MM.1S (cell line): Measurements from ENCODE around the gene MYL6B.
"Not testable (repeated sequence)": the region's sequence is repeated elsewhere in the genome, so short reads cannot be mapped to it uniquely, and the experiment has no call there.

Source experiments
- DNase-seq: peaks from one replicate; pipeline ENCODE4 v3.0.0-alpha.2; 2015
- H2AFZ ChIP-seq: fragments of 300-600 bp; sonication (generic); 2 replicates; pipeline ENCODE4 v1.6.0; 2016; ENCODE audit warnings: antibody characterized with exemption, low read length
- H3F3A ChIP-seq: fragments of 300-600 bp; sonication (generic); 2 replicates; pipeline ENCODE4 v1.6.1; 2016; ENCODE audit warnings: mild to moderate bottlenecking, antibody characterized with exemption, low read length, moderate library complexity, mixed read lengths; ENCODE audit not compliant: insufficient read depth
- H3K27ac ChIP-seq: fragments of 300-600 bp; sonication (generic); 2 replicates; pipeline ENCODE4 v1.5.1; 2016; ENCODE audit warnings: mild to moderate bottlenecking, low read length
- H3K27me3 ChIP-seq: fragments of 300-600 bp; sonication (generic); replicated peaks from 2 replicates; pipeline ENCODE4 v1.6.0; 2016; ENCODE audit warnings: low read length; ENCODE audit not compliant: insufficient read depth
- H3K36me3 ChIP-seq: fragments of 300-600 bp; sonication (generic); replicated peaks from 2 replicates; pipeline ENCODE4 v1.6.1; 2016; ENCODE audit warnings: mild to moderate bottlenecking, low read length, mixed read lengths; ENCODE audit not compliant: insufficient read depth
- H3K4me1 ChIP-seq: fragments of 300-600 bp; sonication (generic); 2 replicates; pipeline ENCODE4 v1.6.1; 2016; ENCODE audit warnings: low read length, mixed read lengths
- H3K4me2 ChIP-seq: fragments of 300-600 bp; sonication (generic); 2 replicates; pipeline ENCODE4 v1.6.0; 2016; ENCODE audit warnings: low read depth, low read length
- H3K4me3 ChIP-seq: fragments of 300-600 bp; sonication (generic); 2 replicates; pipeline ENCODE4 v1.5.1; 2016; ENCODE audit warnings: low read length, mixed read lengths
- H3K79me2 ChIP-seq: fragments of 300-600 bp; sonication (generic); 2 replicates; pipeline ENCODE4 v1.6.1; 2016; ENCODE audit warnings: mixed run types, low read length, mixed read lengths
- H3K9ac ChIP-seq: fragments of 300-600 bp; sonication (generic); 2 replicates; pipeline ENCODE4 v1.6.1; 2016; ENCODE audit warnings: low read length, mixed read lengths
- H3K9me2 ChIP-seq: fragments of 300-600 bp; sonication (generic); replicated peaks from 2 replicates; pipeline ENCODE4 v1.6.1; 2016; ENCODE audit warnings: mild to moderate bottlenecking, low read length, mixed read lengths; ENCODE audit not compliant: insufficient read depth
- H3K9me3 ChIP-seq: fragments of 300-600 bp; sonication (generic); replicated peaks from 2 replicates; pipeline ENCODE4 v1.6.1; 2016; ENCODE audit warnings: mild to moderate bottlenecking, low read length, mixed read lengths; ENCODE audit not compliant: insufficient read depth
- H4K20me1 ChIP-seq: fragments of 300-600 bp; sonication (generic); 2 replicates; pipeline ENCODE4 v1.6.1; 2016; ENCODE audit warnings: mild to moderate bottlenecking, low read length, moderate library complexity, mixed read lengths; ENCODE audit not compliant: insufficient read depth
- CTCF ChIP-seq: fragments of 300-600 bp; sonication (generic); IDR thresholded peaks from 2 replicates; pipeline ENCODE4 v1.5.1; 2016; ENCODE audit warnings: antibody characterized with exemption, low read length, mixed read lengths
- EZH2 ChIP-seq: fragments of 300-600 bp; sonication (generic); optimal IDR thresholded peaks from 2 replicates; pipeline ENCODE3; 2017; ENCODE audit warnings: low read depth, mild to moderate bottlenecking, antibody characterized with exemption, low read length, mixed read lengths
- EZH2phosphoT487 ChIP-seq: fragments of 300-600 bp; sonication (generic); IDR thresholded peaks from 2 replicates; pipeline ENCODE4 v1.6.1; 2018; ENCODE audit warnings: antibody characterized with exemption, low read length

The MYL6B gene

GRCh38 chr12:56155256-56155845 lies 3.0 kb downstream of the MYL6B start:
- peaks cover 38% of the 10 kb centered on the region for H3K79me2 ChIP-seq
- H3K9me2 ChIP-seq = no peaks in the 10 kb centered on the region
- H3K27ac ChIP-seq = no peak overlapping the region
- no peaks in the 10 kb centered on the region for H3K9me3 ChIP-seq
- peaks cover 25% of the 10 kb centered on the region for H3K4me1 ChIP-seq
- H3K27me3 ChIP-seq = no peaks in the 10 kb centered on the region
- no peak for DNase-seq
- H3K4me3 ChIP-seq = no peak overlapping the region
- H3K9ac ChIP-seq = no peak overlapping the region
- no peak overlapping the region for H2AFZ ChIP-seq
- no peaks in the 10 kb centered on the region for H4K20me1 ChIP-seq
- peaks cover 2% of the 10 kb centered on the region; the same call in 1 of the 2 replicates for H3K36me3 ChIP-seq
- H3K4me2 ChIP-seq = no peak overlapping the region
- no peak for TF ChIP-seq EZH2
- TF ChIP-seq EZH2phosphoT487 = no peak
- no peak for TF ChIP-seq CTCF
- peaks cover 33% of the 10 kb centered on the region for H3F3A ChIP-seq

GRCh38 chr12:56156464-56157200 lies 4.2 kb downstream of the MYL6B start:
- not testable (repeated sequence) for H3K27me3 ChIP-seq, H3K9me3 ChIP-seq, H4K20me1 ChIP-seq, H3K36me3 ChIP-seq, H2AFZ ChIP-seq, H3K27ac ChIP-seq, DNase-seq, H3K9me2 ChIP-seq
- H3K4me2 ChIP-seq = peak overlapping the region; percentile 93; the same call in 1 of the 2 replicates
- 0 out of 2 replicates have a peak overlapping the region, but pooled peaks have one; percentile 68 for H3K4me3 ChIP-seq
- peaks cover 50% of the 10 kb centered on the region for H3K79me2 ChIP-seq
- H3F3A ChIP-seq = peaks cover 36% of the 10 kb centered on the region
- peak overlapping the region; percentile 79; the same call in 1 of the 2 replicates for H3K9ac ChIP-seq
- H3K4me1 ChIP-seq = peaks cover 26% of the 10 kb centered on the region

GRCh38 chr12:56157201-56158028 lies 5.0 kb downstream of the MYL6B start:
- peak; percentile 83 for DNase-seq
- H4K20me1 ChIP-seq = peaks cover 3% of the 10 kb centered on the region; the same call in 1 of the 2 replicates
- H3K27me3 ChIP-seq = no peaks in the 10 kb centered on the region
- peak overlapping the region; percentile 79 for H3K9ac ChIP-seq
- peak overlapping the region; percentile 80; the same call in 1 of the 2 replicates for H3K27ac ChIP-seq
- H2AFZ ChIP-seq = peak overlapping the region; percentile 78
- peaks cover 26% of the 10 kb centered on the region for H3K4me1 ChIP-seq
- peak overlapping the region; percentile 68 for H3K4me3 ChIP-seq
- H3K9me2 ChIP-seq = no peaks in the 10 kb centered on the region
- TF ChIP-seq CTCF (peak; percentile 67), EZH2 (no peak)
- no peaks in the 10 kb centered on the region for H3K9me3 ChIP-seq
- peaks cover 36% of the 10 kb centered on the region for H3F3A ChIP-seq
- H3K36me3 ChIP-seq = peaks cover 9% of the 10 kb centered on the region; the same call in 1 of the 2 replicates
- H3K4me2 ChIP-seq = peak overlapping the region; percentile 93
- H3K79me2 ChIP-seq = peaks cover 57% of the 10 kb centered on the region
